Stimulated activated CD4-positive, alpha-beta T cell treated with anti-CD3 and anti-CD28 coated beads, Interleukin-12 subunit alpha, Interleukin-12 subunit beta, amount 100 ng/mL, for 24 hours (primary cell): ENCODE results near the gene CALHM2.
"Not testable (repeated sequence)": the region's sequence is repeated elsewhere in the genome, so short reads cannot be mapped to it uniquely, and the experiment has no call there.

Experiments used
- DNase-seq, 2 experiments: peaks; one replicate each; pipeline ENCODE4 v3.0.0-alpha.2; 2020; ENCODE audit warnings: low read depth in 2 of 2

Gene CALHM2

GRCh38 chr10:103417601-103418000 lies 34.6 kb downstream of the CALHM2 start:
- no peak for DNase-seq

- not testable (repeated sequence) for DNase-seq
Observed at GRCh38 chr10:103417148-103417469, 35.1 kb downstream of the CALHM2 start.

DNA sequence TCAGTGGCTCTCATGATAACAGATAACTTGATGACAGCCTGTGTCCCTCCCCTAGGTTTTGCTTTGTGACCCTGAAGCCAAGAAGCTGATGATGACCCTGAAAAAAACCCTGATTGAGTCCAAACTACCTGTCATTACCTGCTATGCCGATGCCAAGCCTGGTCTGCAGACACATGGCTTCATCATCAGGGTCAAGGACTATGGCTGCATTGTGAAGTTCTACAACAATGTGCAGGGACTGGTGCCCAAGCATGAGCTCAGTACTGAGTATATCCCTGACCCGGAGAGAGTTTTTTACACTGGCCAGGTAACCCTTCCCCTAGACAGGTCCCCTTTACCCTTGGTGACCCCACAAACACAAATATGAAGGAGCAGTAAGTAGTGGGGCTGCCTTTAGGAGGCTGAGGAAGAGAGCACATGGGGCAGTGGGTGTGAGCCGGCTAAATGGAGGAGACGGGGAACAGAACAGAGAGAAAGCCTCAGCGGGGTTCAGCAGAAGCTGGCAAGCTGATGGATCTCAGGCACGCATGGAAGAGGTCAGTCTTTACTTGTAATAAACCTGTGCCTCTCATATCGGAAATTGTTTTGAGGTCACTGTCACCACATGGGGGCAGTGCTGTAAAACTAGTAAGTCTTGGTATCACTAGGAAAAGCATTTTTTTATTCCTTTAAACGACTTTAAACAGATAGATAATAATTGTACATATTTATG lies 35.6 kb downstream of the CALHM2 start:
- DNase-seq, result no peak

DNA sequence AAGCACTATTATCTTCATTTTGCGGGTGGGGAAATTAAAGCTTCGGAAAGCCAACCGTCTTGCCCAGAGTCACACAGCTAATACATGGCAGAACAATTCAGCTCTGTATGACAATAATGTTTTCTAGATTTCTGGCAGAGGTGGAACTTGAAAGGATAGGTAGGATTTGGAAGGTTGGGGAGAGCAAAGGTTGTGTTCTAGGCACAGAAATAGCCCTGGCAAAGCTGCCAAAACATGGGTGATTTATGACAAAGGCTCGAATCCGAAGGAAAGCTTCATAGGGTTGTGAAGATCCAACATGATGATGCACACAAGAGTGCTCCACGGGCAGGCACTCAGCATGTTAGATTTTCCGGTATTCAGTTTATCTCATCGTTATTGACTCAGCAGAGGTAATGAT lies 36.6 kb downstream of the CALHM2 start:
- DNase-seq, result no peak

- no peak for DNase-seq
Observed at GRCh38 chr10:103413564-103413963, 38.6 kb downstream of the CALHM2 start.

DNA sequence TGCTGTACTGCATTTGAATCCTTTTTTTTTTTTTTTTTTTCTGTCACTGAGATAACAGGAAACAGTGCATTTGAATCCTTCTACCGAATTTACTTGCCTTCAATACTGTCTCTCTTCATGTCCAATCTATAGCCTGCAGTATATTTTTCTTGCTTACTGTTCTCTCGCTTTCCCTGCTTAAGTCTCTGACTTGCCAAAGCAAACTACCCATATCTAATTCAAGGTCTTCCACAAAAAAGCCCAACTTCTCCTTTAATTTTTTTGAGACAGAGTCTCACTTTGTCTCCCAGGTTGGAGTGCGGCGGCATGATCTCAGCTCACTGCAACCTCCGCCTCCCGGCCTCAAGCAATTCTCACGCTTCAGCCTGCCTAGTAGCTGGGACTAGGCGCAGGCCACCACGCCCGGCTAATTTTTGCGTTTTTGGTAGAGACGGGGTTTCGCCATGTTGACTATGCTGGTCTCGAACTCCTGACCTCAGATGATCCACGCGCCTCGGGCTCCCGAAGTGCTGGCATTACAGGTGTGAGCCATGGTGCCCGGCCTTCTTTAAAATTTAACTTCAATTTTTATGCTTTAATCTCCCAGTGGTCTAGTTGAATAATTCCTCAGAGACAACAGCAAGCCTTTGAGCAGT lies 54.9 kb downstream of the CALHM2 start:
- DNase-seq, result no peak

DNA sequence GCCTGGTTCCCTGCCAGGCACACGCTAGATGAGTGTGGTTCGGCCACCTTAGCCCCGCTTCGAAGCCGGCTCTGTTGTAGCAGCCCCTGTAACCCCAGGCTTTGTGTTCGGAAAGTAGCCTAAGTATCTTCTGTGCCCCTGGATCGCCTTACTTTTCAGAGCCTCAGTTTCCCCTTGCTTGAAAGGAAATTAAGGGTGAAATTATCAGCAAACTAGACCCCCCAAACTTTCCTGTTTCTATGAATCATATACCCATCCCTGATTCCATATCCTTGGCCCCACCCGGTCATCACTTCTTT lies 55.4 kb downstream of the CALHM2 start:
- DNase-seq, result no peak
